H1 (cell line): ENCODE results near the gene STAT3. TPM values are rescaled to one million over a fixed set of nuclear protein-coding genes. Genes with fewer than 3 reads are reported as not detected.
"Not testable (repeated sequence)": the region's sequence is repeated elsewhere in the genome, so short reads cannot be mapped to it uniquely, and the experiment has no call there.

Experiments used
- CTCF ChIA-PET: fragments of 300-600 bp; sonication (Branson Sonifier 250); formaldehyde crosslinking; loops from one replicate; lab custom pipeline; 2021; ENCODE audit not compliant: partially characterized antibody; lab: Charles Lee
- POLR2A ChIA-PET: fragments of 300-600 bp; sonication (Branson Sonifier 250); formaldehyde crosslinking; loops from one replicate; lab custom pipeline; 2021; ENCODE audit warnings: inconsistent platforms; ENCODE audit not compliant: partially characterized antibody; lab: Charles Lee
- DNase-seq, 2 experiments: peaks; one replicate each; pipeline versions ENCODE4 v3.0.0 to v3.0.0-alpha.2; 2010 to 2022; ENCODE audit warnings: low spot score in 2 of 2, low read depth in 1 of 2, mixed read lengths in 1 of 2
- FAIRE-seq: peaks from 2 replicates; lab custom pipeline; 2011; peaks lifted over from hg19 to GRCh38; lab: Jason Lieb, UNC
- H2AFZ ChIP-seq: 2 replicates; pipeline ENCODE4 v1.8.1; 2012; ENCODE audit warnings: low read length, inconsistent platforms
- H2AK5ac ChIP-seq: 2 replicates; pipeline ENCODE4 v1.6.1; 2013; ENCODE audit warnings: low read depth, low read length
- H2BK120ac ChIP-seq: replicated peaks from 2 replicates; pipeline ENCODE3; 2013; ENCODE audit warnings: low read depth, low read length, inconsistent platforms
- H2BK12ac ChIP-seq: 2 replicates; pipeline ENCODE4 v1.6.1; 2013; ENCODE audit warnings: low read depth, low read length
- H2BK15ac ChIP-seq: 2 replicates; pipeline ENCODE4 v1.6.1; 2013; ENCODE audit warnings: low read length
- H2BK20ac ChIP-seq: 2 replicates; pipeline ENCODE4 v1.6.1; 2013; ENCODE audit warnings: low read length
- H2BK5ac ChIP-seq: 2 replicates; pipeline ENCODE4 v1.6.1; 2013; ENCODE audit warnings: low read depth, low read length
- H3K14ac ChIP-seq: 2 replicates; pipeline ENCODE4 v1.6.1; 2013; ENCODE audit warnings: inconsistent platforms; ENCODE audit not compliant: insufficient read length
- H3K18ac ChIP-seq: 2 replicates; pipeline ENCODE4 v1.6.1; 2013; ENCODE audit warnings: low read length; ENCODE audit errors: extremely low read depth
- H3K23ac ChIP-seq: 2 replicates; pipeline ENCODE4 v1.6.1; 2013; ENCODE audit warnings: inconsistent platforms; ENCODE audit not compliant: insufficient read length
- H3K23me2 ChIP-seq: 2 replicates; pipeline ENCODE4 v1.6.1; 2013; ENCODE audit warnings: low read depth, low read length
- H3K27ac ChIP-seq: 2 replicates; pipeline ENCODE4 v1.6.1; 2011; ENCODE audit warnings: low read depth, low read length, inconsistent platforms
- H3K27me3 ChIP-seq, 4 experiments: replicated peaks in 1 of 4; 1 replicate in 1 of 4; 2 replicates in 3 of 4; pipeline versions ENCODE4 v1.6.1 to v1.8.1; 2011 to 2013; ENCODE audit warnings: low read length in 3 of 4, mild to moderate bottlenecking in 3 of 4, inconsistent platforms in 2 of 4, mixed read lengths in 2 of 4, moderate library complexity in 1 of 4; ENCODE audit not compliant: control insufficient read depth in 3 of 4, insufficient read depth in 3 of 4; ENCODE audit errors: extremely low read depth in 1 of 4
- H3K36me3 ChIP-seq, 4 experiments: 2 replicates each; pipeline versions ENCODE4 v1.6.1 to v1.8.1; 2011 to 2013; ENCODE audit warnings: mild to moderate bottlenecking in 4 of 4, low read length in 3 of 4, moderate library complexity in 2 of 4, control low read depth in 1 of 4, inconsistent platforms in 1 of 4; ENCODE audit not compliant: insufficient read depth in 4 of 4, control insufficient read depth in 2 of 4
- H3K4ac ChIP-seq: replicated peaks from 2 replicates; pipeline ENCODE3; 2013; ENCODE audit warnings: low read length, low read depth, mixed read lengths, inconsistent platforms; ENCODE audit not compliant: insufficient read length
- H3K4me1 ChIP-seq, 4 experiments: replicated peaks in 1 of 4; 1 replicate in 1 of 4; 2 replicates in 3 of 4; pipeline versions ENCODE4 v1.6.1 to v1.8.1; 2011 to 2013; ENCODE audit warnings: low read length in 3 of 4, inconsistent platforms in 2 of 4, mixed read lengths in 1 of 4; ENCODE audit not compliant: insufficient read depth in 4 of 4, control insufficient read depth in 3 of 4
- H3K4me2 ChIP-seq, 2 experiments: 2 replicates each; pipeline versions ENCODE4 v1.6.1 to v1.8.1; 2011 to 2013; ENCODE audit warnings: low read depth in 2 of 2, low read length in 2 of 2, control low read depth in 1 of 2, inconsistent platforms in 1 of 2, mild to moderate bottlenecking in 1 of 2; ENCODE audit not compliant: insufficient read depth in 1 of 2
- H3K4me3 ChIP-seq, 4 experiments: fragments of 200-600, 300-600 bp in 1 of 4; sonication (generic), shearing (Covaris generic), sonication (Bioruptor Twin) in 1 of 4; 2 replicates each; pipeline versions ENCODE4 v1.5.1 to v1.8.1; 2011 to 2016; ENCODE audit warnings: low read length in 4 of 4, low read depth in 3 of 4, control low read depth in 2 of 4, inconsistent platforms in 2 of 4, mild to moderate bottlenecking in 2 of 4, mixed read lengths in 1 of 4, moderate library complexity in 1 of 4; ENCODE audit not compliant: insufficient read depth in 2 of 4; ENCODE audit errors: extremely low read depth in 1 of 4
- H3K56ac ChIP-seq: replicated peaks from 2 replicates; pipeline ENCODE3; 2013; ENCODE audit warnings: low read depth, mild to moderate bottlenecking, mixed read lengths, low read length, inconsistent platforms; ENCODE audit not compliant: insufficient read length
- H3K79me1 ChIP-seq: 2 replicates; pipeline ENCODE4 v1.6.1; 2013; ENCODE audit warnings: low read depth, low read length, control low read depth
- H3K79me2 ChIP-seq, 2 experiments: 2 replicates each; pipeline versions ENCODE4 v1.6.1 to v1.8.1; 2012 to 2013; ENCODE audit warnings: low read length in 2 of 2, mild to moderate bottlenecking in 2 of 2, inconsistent platforms in 1 of 2; ENCODE audit not compliant: insufficient read depth in 2 of 2, control insufficient read depth in 1 of 2
- H3K9ac ChIP-seq, 4 experiments: replicated peaks in 1 of 4; 1 replicate in 1 of 4; 2 replicates in 3 of 4; pipeline versions ENCODE4 v1.6.1 to v1.8.1; 2011 to 2013; ENCODE audit warnings: low read depth in 3 of 4, low read length in 3 of 4, control low read depth in 2 of 4, mild to moderate bottlenecking in 2 of 4, moderate library complexity in 2 of 4, inconsistent platforms in 1 of 4; ENCODE audit errors: extremely low read depth in 1 of 4
- H3K9me3 ChIP-seq, 2 experiments: 2 replicates each; pipeline versions ENCODE4 v1.6.1 to v1.8.1; 2012 to 2013; ENCODE audit warnings: mild to moderate bottlenecking in 2 of 2, moderate library complexity in 2 of 2, control low read depth in 1 of 2, inconsistent platforms in 1 of 2, low read depth in 1 of 2, low read length in 1 of 2, mixed read lengths in 1 of 2; ENCODE audit not compliant: insufficient read depth in 2 of 2
- H4K20me1 ChIP-seq, 2 experiments: replicated peaks in 1 of 2; 2 replicates each; pipeline versions ENCODE3 to v1.8.1; 2011 to 2013; ENCODE audit warnings: inconsistent platforms in 2 of 2, low read length in 2 of 2, mild to moderate bottlenecking in 1 of 2; ENCODE audit not compliant: insufficient read depth in 2 of 2, control insufficient read depth in 1 of 2
- H4K5ac ChIP-seq: 2 replicates; pipeline ENCODE4 v1.6.1; 2013; ENCODE audit warnings: low read length, low read depth, mixed read lengths, inconsistent platforms; ENCODE audit not compliant: insufficient read length
- H4K8ac ChIP-seq: 2 replicates; pipeline ENCODE4 v1.8.0; 2013; ENCODE audit warnings: mild to moderate bottlenecking, moderate library complexity, low read length, inconsistent platforms; ENCODE audit not compliant: insufficient read depth; ENCODE audit errors: extremely low read depth
- H4K91ac ChIP-seq: replicated peaks from 2 replicates; pipeline ENCODE3; 2013; ENCODE audit warnings: low read length, mixed read lengths, inconsistent platforms; ENCODE audit not compliant: insufficient read length
- HDAC6 ChIP-seq: IDR thresholded peaks from one replicate; pipeline ENCODE4 v1.7.1; 2012; ENCODE audit warnings: low read depth, mild to moderate bottlenecking, inconsistent platforms, low read length, moderate library complexity
- RAD21 ChIP-seq, 2 experiments: IDR thresholded peaks in 1 of 2; conservative IDR thresholded peaks in 1 of 2; 2 replicates each; pipeline ENCODE4 v1.6.1; 2011; ENCODE audit warnings: low read depth in 2 of 2, low read length in 2 of 2, improper control_type of control experiment in 1 of 2, inconsistent platforms in 1 of 2, mild to moderate bottlenecking in 1 of 2, moderate library complexity in 1 of 2
- WGBS, 2 experiments: shearing (Covaris generic) in 1 of 2; methylation state at CpG; one replicate each; pipeline versions ENCODE4 v1.1.6 to v1.1.7; 2013 to 2015; ENCODE audit warnings: low lambda C conversion rate in 2 of 2, mixed read lengths in 2 of 2, inconsistent platforms in 1 of 2, low coverage in 1 of 2, missing lambda C conversion rate in 1 of 2; ENCODE audit not compliant: insufficient replicate concordance in 2 of 2, insufficient coverage in 1 of 2, insufficient read length in 1 of 2; ENCODE audit errors: extremely low coverage in 1 of 2, missing lambda C conversion rate in 1 of 2; 5-methylcytosine and 5-hydroxymethylcytosine counted together
- polyA plus RNA-seq, 7 experiments: library from polyadenylated mRNA; depleted of rRNA in 3 of 7; stranded (reverse) in 5 of 7; unstranded in 2 of 7; fragments of >200 nt in 5 of 7; fragments of 200-250 nt in 2 of 7; gene quantifications; 1 replicate in 5 of 7; 2 replicates in 1 of 7; 4 replicates in 1 of 7; pipeline versions ENCODE4 v1.2.1 to v1.2.3, GENCODE V29; 2011 to 2013; ENCODE audit warnings: missing spikeins in 2 of 7, mixed read lengths in 2 of 7
- total RNA-seq: library from RNA; stranded (reverse); fragmentation: NEBNext Ultra II Directional; extraction: Animal tissue kit (Norgen Biotek cat#: 25700); gene quantifications from 2 replicates; pipeline ENCODE4 v1.2.1, GENCODE V29; 2021

Gene STAT3
- total and polyA plus RNA-seq, 2 of the 8 experiments (the other 6 are each of a cell fraction or from before 2014, with no cell fraction given) = 38.4 to 94.1 TPM

- TF ChIP-seq RAD21 (IDR thresholded peaks at IDR 0.05 in 1 of 2, conservative IDR thresholded peaks at IDR 0.05 in 1 of 2; ENCODE audit: low read depth in 2 of 2, low read length in 2 of 2) (no peak), HDAC6 (no peak)
- TF ChIP-seq, all 59 proteins: peak for 0
Observed at GRCh38 chr17:42402117-42402516, 13.9 kb upstream of the STAT3 start (continued).

DNA sequence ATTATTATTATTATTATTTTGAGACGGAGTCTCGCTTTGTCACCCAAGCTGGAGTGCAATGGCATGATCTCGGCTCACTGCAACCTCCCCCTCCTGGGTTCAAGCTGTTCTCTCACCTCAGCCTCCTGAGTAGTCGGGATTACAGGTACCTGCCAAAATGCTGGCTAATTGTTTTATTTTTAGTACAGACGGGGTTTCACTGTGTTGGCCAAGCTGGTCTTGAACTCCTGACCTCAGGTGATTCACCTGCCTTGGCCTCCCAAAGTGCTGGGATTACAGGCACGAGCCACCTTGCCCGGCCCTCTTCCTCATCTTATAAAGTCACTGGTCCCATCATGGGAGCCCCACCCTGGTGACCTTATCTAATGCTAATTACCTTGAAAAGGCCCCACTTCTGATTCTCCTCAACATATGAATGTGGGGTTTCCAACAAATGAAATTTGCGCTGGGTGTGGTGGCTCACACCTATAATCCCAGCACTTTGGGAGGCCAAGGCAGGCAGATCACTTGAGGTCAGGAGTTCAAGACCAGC is 12.7 kb upstream of the STAT3 start:
- H2AK5ac ChIP-seq, H2BK5ac ChIP-seq, H3K23ac ChIP-seq, H3K27ac ChIP-seq, FAIRE-seq, H4K8ac ChIP-seq, H3K14ac ChIP-seq, H4K5ac ChIP-seq, H2BK15ac ChIP-seq, H2BK12ac ChIP-seq, H2AFZ ChIP-seq, H2BK20ac ChIP-seq, H2BK120ac ChIP-seq, H4K91ac ChIP-seq, H3K4me3 ChIP-seq, H3K36me3 ChIP-seq, H3K9ac ChIP-seq, H3K79me1 ChIP-seq, H3K4ac ChIP-seq, DNase-seq, H3K79me2 ChIP-seq, H3K23me2 ChIP-seq, H4K20me1 ChIP-seq, H3K18ac ChIP-seq, H3K56ac ChIP-seq, H3K27me3 ChIP-seq, H3K4me2 ChIP-seq, H3K9me3 ChIP-seq: not testable (repeated sequence)
- H3K4me1 ChIP-seq = peaks cover 5 to 23% (median 12%) of the 10 kb centered on the region in 4 experiments
- WGBS, 2 experiments = 89% methylated on average over 8 of the region's 8 CpGs; no CpG with 5 or more reads in 1 of the 2 experiments
- POLR2A ChIA-PET = interaction anchor here (0.6 to 5.3 kb wide), 5 partner anchors 12 to 137 kb away, joined by 3 to 33 read pairs (median 6); partner anchors contain the start of genes CAVIN1 and STAT3
- CTCF ChIA-PET = interaction anchor here (0.8 to 23.6 kb wide), 3 partner anchors 10 to 81 kb away, joined by 3 to 542 read pairs (median 10); no protein-coding TSS in a partner anchor
